Heart left ventricle (tissue), 16 donors: ENCODE results near the gene METRN. TPM values are rescaled to one million over a fixed set of nuclear protein-coding genes. Genes with fewer than 3 reads are reported as not detected.
A peak's percentile ranks its signal among the peaks of the same experiment; 100 is the strongest.
"Not testable (repeated sequence)": the region's sequence is repeated elsewhere in the genome, so short reads cannot be mapped to it uniquely, and the experiment has no call there.

Experiments used
- ATAC-seq, 4 donors: fragments of 200-7000 bp; cut with Tn5 transposase; one replicate each; pipeline ENCODE4 v1.9.1; 2020 to 2022; ENCODE audit warnings: moderate library complexity in 4 of 4, mild to moderate bottlenecking in 3 of 4, moderate number of reproducible peaks in 1 of 4
- DNase-seq, 5 donors: peaks; one replicate each; pipeline ENCODE4 v3.0.0-alpha.2; 2020
- H3K27ac ChIP-seq, 12 donors: fragments of 200-600 bp; sonication (generic) in 4 of 12; one replicate each; pipeline versions ENCODE4 v1.5.0 to v1.8.0; 2016 to 2022; ENCODE audit warnings: mild to moderate bottlenecking in 2 of 12
- H3K27me3 ChIP-seq, 9 donors: fragments of 200-600 bp; sonication (generic) in 2 of 9; one replicate each; pipeline versions ENCODE4 v1.5.1 to v1.8.0; 2016 to 2022; ENCODE audit warnings: mild to moderate bottlenecking in 3 of 9
- H3K36me3 ChIP-seq, 9 donors: fragments of 200-600 bp; sonication (generic) in 2 of 9; one replicate each; pipeline versions ENCODE4 v1.5.0 to v1.8.0; 2018 to 2022; ENCODE audit warnings: mild to moderate bottlenecking in 2 of 9
- H3K4me1 ChIP-seq, 12 donors: fragments of 200-600 bp; sonication (generic) in 4 of 12; one replicate each; pipeline versions ENCODE4 v1.5.0 to v1.8.0; 2016 to 2022; ENCODE audit warnings: mild to moderate bottlenecking in 3 of 12
- H3K4me3 ChIP-seq, 12 donors: fragments of 200-600 bp; sonication (generic) in 4 of 12; one replicate each; pipeline versions ENCODE4 v1.5.0 to v1.8.0; 2017 to 2022; ENCODE audit warnings: mild to moderate bottlenecking in 9 of 12, moderate library complexity in 4 of 12
- H3K9me3 ChIP-seq, 12 donors: fragments of 200-600 bp; sonication (generic) in 4 of 12; one replicate each; pipeline versions ENCODE4 v1.5.0 to v1.8.0; 2016 to 2022; ENCODE audit warnings: mild to moderate bottlenecking in 1 of 12
- CTCF ChIP-seq, 12 donors: fragments of 200-600 bp; sonication (generic) in 4 of 12; IDR thresholded peaks; one replicate each; pipeline versions ENCODE4 v1.5.0 to v1.8.0; 2018 to 2022; ENCODE audit warnings: antibody characterized with exemption in 12 of 12, mild to moderate bottlenecking in 5 of 12
- POLR2A ChIP-seq, 2 donors: fragments of 450-650 bp; IDR thresholded peaks; one replicate each; pipeline ENCODE4 v1.6.1; 2017; ENCODE audit warnings: antibody characterized with exemption in 2 of 2, mild to moderate bottlenecking in 2 of 2, moderate library complexity in 2 of 2
- WGBS, 4 donors: extraction: QIAGEN DNeasy Blood & Tissue Kit in 2 of 4; methylation state at CpG; one replicate each; pipeline versions ENCODE4 v1.1.5 to v1.1.7; 2013 to 2018; 5-methylcytosine and 5-hydroxymethylcytosine counted together
- intact Hi-C, 10 donors: fragments of 100-400 bp; cut with DNase I; formaldehyde crosslinking; loops; one replicate each; pipeline versions ENCODE4 v1.11.1 to v1.14.2; 2022
- polyA plus RNA-seq, 2 donors: library from polyadenylated mRNA; stranded (reverse); fragments of 200-250 nt; gene quantifications; one replicate each; pipeline ENCODE4 v1.2.3, GENCODE V29; 2013
- total RNA-seq, 9 donors: library from RNA; depleted of rRNA in 2 of 9; stranded (reverse); fragments of >200 nt in 2 of 9; fragmentation: NEBNext Ultra II Directional in 3 of 9; extraction: Animal tissue kit (Norgen Biotek cat#: 25700) in 3 of 9; gene quantifications; one replicate each; pipeline versions ENCODE4 v1.1.0 to v1.2.4, GENCODE V29; 2016 to 2023
- donor health status: ischemic (EF 13 %, LVEDD 7.1; RV severe dilation, severe dysfunction).
- donor health status: healthy with polysubstance abuse.
- donor health status: DM: no; HTN: yes; CAD: no.
- donor health status: DM: no; HTN: no; CAD: no.
- donor health status: ischemic (EF 25% LVEDD 6.9; RV normal size, moderate dysfunction).
- donor health status: ischemic (EF 25% LVEDD 5.7; RV mildly dilated, moderate dysfunction).
- donor health status: healthy.
- donor health status: DM: yes; HTN: yes; CAD: no.
- donor health status: ischemic (EF 35%, LVEDD 5.7; RV mildly dilated, moderate dysfunction).
- donor health status: nonischemic (EF 11% LVEDD 7.7; RV severe dilation, severe dysfunction).
- donor health status: DM: yes; HTN: yes; CAD: no.
- donor health status: PGD.
- donor health status: ischemic (EF 29% LVEDD 5.4; RV normal size, mild dysfunction).
- donor health status: nonischemic (EF 23%, LVEDD 6.1; RV moderate dilation, normal function).

The METRN gene
- total and polyA plus RNA-seq, 11 donors: 31.2 to 79.4 (median 60.7) TPM

GRCh38 chr16:711548-712320 lies 3.2 kb upstream of the METRN start:
- 12 to 19% (median 13%) methylated on average over 20 to 25 of the region's 25 CpGs for WGBS, 4 donors

GRCh38 chr16:712740-713250 lies 2.1 kb upstream of the METRN start:
- DNase-seq, H3K36me3 ChIP-seq, H3K27ac ChIP-seq, H3K4me3 ChIP-seq, H3K9me3 ChIP-seq, ATAC-seq: not testable (repeated sequence)
- H3K27me3 ChIP-seq: peaks cover 15 to 46% (median 30%) of the 10 kb centered on the region in 9 donors
- intact Hi-C loops: loop anchor here in 4 of 10 donors (5.0 kb wide), 2 partner anchors 35 to 345 kb away; no protein-coding TSS in a partner anchor
- WGBS, 4 donors: 56 to 60% (median 57%) methylated on average over 13 of the region's 13 CpGs
- peak in 8 of 12 donors; percentile 11 to 38 (median 24) for TF ChIP-seq CTCF (IDR thresholded peaks at IDR 0.05)
- peaks cover 0 to 47% (median 20%) of the 10 kb centered on the region in 12 donors for H3K4me1 ChIP-seq

More at GRCh38 chr16:711548-712320, 3.2 kb upstream of the METRN start:
- no peaks in the 10 kb centered on the region for H3K36me3 ChIP-seq
- H3K4me3 ChIP-seq: no peak overlapping the region
- H3K27me3 ChIP-seq: peaks cover 18 to 52% (median 37%) of the 10 kb centered on the region in 9 donors
- ATAC-seq: peak; percentile 33 to 71 (median 64)
- H3K9me3 ChIP-seq: no peaks in the 10 kb centered on the region
- H3K4me1 ChIP-seq: peaks cover 0 to 42% (median 19%) of the 10 kb centered on the region in 12 donors
- TF ChIP-seq POLR2A (IDR thresholded peaks at IDR 0.05) (no peak), CTCF (IDR thresholded peaks at IDR 0.05) (peak; percentile 90 to 99 (median 95))
- peak; percentile 78 to 93 (median 82) for DNase-seq
- H3K27ac ChIP-seq: no peak overlapping the region
- intact Hi-C loops: loop anchor here (1.0 to 5.0 kb wide), 12 partner anchors 29 to 392 kb away; partner anchors contain the start of genes CIAO3 (in 2 of the 10), CHTF18 (in 1 of the 10) and RPUSD1 (in 1 of the 10)

- H3K27ac ChIP-seq: no peak overlapping the region
- H3K4me3 ChIP-seq: peak overlapping the region in 5 of 12 donors; percentile 42 to 66 (median 43)
- intact Hi-C loops: loop anchor here in 5 of 10 donors (1.0 to 5.0 kb wide), 3 partner anchors 27 to 343 kb away; no protein-coding TSS in a partner anchor
- peaks cover 10 to 36% (median 21%) of the 10 kb centered on the region in 9 donors for H3K27me3 ChIP-seq
- peaks cover 0 to 47% (median 21%) of the 10 kb centered on the region in 12 donors for H3K4me1 ChIP-seq
- DNase-seq (no peak), ATAC-seq (no peak)
- no peaks in the 10 kb centered on the region for H3K9me3 ChIP-seq
- no peak for TF ChIP-seq CTCF (IDR thresholded peaks at IDR 0.05)
- no peak for TF ChIP-seq POLR2A (IDR thresholded peaks at IDR 0.05)
- WGBS, 4 donors: 72 to 78% (median 74%) methylated on average over 11 of the region's 11 CpGs
- H3K36me3 ChIP-seq: peaks cover 0 to 4% (median 0%) of the 10 kb centered on the region in 9 donors
Measured at GRCh38 chr16:714079-714478, 839 bp upstream of the METRN start.
